ENCODE measurements around the gene NCOA7.

DNA sequence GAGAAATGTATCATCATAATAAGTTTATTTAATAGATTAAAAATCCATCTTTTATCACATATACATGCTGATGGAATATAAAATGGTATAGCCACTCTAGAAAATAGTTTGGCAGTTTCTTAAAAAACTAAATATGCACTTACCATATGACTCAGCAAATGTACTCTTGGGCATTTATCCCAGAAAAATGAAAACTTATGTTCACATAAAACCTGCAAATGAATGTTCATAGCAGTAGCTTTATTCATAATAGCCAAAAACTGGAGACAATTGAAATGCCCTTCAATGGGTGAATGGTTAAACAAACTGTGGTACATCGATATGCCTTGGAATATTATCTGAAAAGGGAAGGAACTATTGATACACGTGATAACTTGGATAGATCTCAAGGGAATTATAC lies 6.4 kb upstream of the NCOA7 start:
- TF ChIP-seq CTCF (IDR thresholded peaks at IDR 0.05) (no peak), POLR2A (IDR thresholded peaks at IDR 0.05) (no peak)

Data from heart left ventricle (tissue), 13 donors.